Stimulated activated CD8-positive, alpha-beta memory T cell treated with anti-CD3 and anti-CD28 coated beads, Interleukin-7, amount 100 ng/mL, for 1 hour (primary cell): Measurements from ENCODE around the gene RRAGC.
"Not testable (repeated sequence)": the region's sequence is repeated elsewhere in the genome, so short reads cannot be mapped to it uniquely, and the experiment has no call there.

Source experiments
- DNase-seq, 2 donors: peaks; one replicate each; pipeline ENCODE4 v3.0.0-alpha.2; 2020; ENCODE audit warnings: low read depth in 2 of 2

RRAGC gene

DNA sequence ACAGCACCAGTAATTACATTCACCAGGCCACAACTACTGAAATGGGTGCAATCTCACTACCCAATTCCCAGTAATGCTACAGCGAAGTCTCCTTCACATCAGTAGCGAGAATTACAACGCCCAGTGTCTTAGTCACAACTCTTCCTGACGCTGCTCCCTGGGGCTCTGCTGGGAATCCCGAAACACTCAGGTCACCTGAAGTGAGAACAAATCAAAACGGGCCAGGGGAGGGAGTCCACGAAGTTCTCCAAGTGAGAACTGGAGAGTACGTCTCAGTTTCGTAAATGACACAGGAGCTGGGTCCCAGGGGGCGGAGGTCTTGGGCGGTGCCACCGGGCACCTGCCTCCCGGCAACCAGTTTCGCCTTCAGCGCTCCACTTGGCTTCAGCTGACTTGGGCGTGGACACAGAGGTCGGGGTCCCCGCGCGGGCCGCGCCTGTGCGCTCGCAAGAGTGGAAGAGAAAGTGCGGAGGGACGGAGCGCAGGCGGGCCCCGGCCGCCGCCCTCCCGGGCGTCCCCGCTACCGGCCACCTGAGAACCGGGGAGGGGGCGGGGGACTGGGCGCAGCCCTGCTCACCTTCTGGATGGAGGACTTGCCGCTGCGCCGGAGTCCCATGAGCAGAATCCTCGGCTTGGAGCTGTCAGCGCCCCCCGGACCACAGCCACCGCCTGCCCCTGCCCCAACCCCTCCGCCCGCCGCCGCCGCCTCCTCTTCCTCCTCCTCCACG lies 575 bp downstream of the RRAGC start:
- peak in 1 of 2 donors; percentile 9 for DNase-seq

DNA sequence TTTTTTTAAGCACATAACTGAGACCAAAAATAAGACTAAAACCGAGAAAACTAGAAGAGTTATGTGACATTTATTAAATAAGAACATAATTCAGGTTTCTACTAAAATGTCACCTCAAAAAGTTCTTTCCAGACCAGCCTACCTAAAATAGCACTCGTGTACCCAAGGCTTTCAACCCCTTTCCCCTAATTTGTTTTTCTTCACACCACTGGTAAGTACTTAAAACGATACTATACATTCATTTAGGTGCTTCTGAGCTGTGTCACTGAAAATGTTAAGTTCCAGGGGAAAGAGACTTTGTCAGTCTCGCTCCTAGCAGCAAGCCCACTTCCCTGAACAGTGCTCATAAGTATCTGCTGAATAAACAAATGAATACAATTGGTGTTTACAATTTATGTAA lies 6.8 kb downstream of the RRAGC start:
- no peak for DNase-seq

DNA sequence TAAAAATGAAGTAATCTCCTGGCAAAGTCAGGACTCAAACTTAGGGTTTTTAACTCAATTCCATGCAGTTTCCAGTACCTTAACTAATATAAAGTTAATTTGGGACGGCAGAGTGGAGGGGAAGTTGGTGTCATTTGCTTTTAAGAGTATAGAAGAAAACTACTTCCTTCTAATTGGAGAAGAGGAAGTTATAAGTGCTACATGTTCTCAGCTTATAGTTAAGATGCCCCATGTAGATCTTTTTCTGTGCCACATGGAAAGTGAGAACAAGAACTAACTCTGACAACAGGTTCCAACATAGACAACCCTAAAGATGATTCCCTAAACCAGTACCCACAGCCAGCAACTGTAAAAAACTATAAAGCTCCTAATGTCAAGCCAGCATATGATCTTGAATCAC lies 11.5 kb downstream of the RRAGC start:
- no peak for DNase-seq

DNA sequence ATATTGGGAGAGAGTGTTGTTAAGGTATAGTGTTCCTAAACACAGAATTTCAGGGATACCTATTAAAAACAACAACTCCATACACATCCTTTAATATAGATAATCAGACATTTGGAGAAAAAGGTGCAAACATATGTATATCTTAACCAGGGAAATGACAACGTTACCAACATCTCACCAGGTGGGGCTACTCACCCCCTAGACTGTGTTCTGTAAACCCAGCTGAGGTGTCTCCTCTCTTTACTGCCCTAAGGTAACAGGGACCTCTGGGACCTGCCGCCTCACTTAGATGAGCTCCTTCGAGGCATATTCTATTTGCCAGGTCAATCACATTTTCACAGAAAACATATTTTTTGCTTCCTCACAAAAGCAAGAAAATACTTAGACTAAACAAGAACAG lies 13.4 kb downstream of the RRAGC start:
- DNase-seq: no peak

DNA sequence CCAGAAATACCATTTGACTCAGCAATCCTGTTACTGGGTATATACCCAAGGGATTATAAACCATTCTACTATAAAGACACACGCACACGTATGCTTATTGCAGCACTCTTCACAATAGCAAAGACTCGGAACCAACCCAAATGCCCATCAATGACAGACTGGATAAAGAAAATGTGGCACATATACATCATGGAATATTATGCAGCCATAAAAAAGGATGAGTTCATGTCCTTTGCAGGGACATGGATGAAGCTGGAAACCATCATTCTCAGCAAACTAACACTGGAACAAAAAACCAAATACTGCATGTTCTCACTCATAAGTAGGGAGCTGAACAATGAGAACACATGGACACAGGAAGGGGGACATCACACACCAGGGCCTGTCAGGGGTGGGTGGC lies 14.5 kb downstream of the RRAGC start:
- not testable (repeated sequence) for DNase-seq

DNA sequence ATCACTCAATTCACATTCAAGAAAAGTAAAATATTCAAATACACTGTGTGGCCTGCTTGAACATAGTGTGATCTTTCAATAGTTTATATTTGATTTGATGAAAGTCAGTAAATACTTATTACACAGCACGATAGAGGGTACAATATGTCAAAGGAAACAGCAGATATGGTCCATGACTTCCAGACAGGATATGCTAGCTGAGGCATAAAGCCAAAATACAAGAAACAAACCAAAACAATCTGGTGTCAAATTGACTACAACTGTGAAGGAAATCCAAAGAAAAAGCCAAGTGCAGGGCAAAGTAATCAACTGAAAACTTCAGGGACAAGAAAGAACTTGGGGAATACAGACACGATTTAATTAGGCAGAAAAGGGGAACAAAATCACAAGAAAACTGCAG lies 19.3 kb downstream of the RRAGC start:
- DNase-seq: no peak

DNA sequence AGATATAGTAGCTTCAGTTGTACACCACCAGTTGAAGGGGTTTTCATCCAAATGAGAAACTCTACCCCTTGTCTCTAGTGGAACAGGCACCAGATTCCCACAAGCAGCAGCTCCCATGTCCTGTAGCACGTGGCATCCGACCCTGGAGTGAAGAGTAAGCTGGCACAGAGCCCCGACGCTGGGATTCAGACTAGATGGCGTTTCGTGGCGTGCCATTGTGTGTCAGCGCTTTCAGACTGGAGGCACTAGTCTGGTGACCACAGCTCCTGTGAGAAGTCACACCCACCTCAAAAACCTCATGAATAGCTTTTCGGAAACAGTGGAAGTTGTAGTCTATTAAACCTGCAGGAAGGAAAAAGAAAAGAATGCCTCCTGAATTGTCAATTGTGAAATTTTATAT lies 20.2 kb downstream of the RRAGC start:
- no peak for DNase-seq

DNA sequence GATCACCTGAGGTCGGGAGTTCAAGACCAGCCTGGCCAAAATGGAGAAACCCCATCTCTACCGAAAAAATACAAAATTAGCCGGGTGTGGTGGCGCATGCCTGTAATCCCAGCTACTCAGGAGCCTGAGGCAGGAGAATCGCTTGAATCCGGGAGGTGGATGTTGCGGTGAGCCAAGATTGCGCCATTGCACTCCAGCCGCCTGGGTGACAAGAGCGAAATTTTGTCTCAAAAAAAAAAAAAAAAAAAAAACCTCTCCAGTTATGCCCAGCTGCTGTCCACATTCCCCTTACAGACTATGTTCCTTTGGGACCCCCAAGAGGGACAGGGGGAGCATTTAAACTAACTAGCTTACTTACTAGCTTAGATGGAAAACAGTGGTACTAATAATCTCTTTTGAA lies 23.3 kb downstream of the RRAGC start:
- DNase-seq: not testable (repeated sequence)

DNA sequence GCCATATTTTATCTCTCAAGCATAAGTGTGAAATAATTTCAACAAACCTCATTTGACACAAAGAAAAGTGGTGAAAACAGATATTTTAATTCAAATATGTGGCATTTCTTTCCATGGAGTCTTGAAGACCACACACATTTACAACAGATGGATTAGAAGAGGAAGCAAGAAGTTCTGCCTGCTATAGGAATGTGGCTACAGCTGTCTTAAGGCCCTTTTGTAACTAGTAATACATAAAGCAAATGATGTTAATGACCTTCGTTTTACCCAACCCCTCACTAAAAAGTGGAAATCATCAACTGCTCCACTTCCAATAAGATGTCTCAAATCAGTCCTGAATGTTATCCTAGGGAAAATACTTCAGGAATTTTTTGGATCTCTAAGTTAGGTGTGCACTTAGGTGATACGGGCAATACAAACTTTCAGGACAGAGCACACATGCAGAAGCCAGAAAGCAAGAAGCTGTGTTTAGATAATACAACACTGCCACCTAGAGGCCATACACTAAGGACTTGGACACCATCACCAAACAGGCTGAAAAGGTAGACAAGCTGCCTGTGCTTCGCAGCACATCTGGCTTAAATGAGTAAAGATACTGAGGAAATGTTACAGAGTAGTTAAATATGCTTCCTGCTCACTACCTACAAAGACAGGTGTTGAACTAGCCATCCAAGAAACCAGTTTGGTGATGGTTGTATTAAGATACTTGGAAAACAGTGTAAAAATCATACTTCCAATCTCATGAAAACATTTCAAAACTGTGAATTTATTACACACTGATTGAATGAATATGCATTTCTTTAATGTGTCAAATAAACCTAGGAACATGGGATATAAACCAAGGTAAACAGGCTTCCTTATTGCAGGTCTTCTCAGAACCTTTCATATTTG lies 24.4 kb downstream of the RRAGC start:
- no peak for DNase-seq

DNA sequence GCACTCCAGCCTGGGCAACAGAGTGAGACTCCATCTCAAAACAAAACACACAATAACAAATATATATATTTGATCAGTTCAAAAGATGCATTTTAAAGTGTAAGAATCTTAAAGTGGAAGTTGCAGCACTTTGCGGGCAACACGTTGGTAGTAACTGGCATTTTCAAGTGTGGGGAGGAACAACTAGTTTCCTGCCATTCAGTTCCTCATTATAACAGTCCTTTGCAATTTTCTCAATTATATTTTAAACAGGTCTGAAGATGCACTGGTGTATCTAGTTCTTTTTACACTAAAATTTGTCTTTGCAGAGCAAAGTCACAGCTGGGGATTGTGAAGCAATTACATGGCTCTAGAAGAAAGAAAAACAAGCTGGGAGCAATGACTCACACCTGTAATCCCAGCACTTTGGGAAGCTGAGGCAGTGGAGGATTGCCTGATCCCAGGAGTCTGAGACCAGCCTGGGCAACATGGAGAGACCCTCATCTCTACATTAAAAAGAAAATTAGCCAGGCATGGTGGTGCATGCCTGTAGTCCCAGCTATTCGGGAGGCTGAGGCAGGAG lies 25.3 kb downstream of the RRAGC start:
- DNase-seq: no peak

DNA sequence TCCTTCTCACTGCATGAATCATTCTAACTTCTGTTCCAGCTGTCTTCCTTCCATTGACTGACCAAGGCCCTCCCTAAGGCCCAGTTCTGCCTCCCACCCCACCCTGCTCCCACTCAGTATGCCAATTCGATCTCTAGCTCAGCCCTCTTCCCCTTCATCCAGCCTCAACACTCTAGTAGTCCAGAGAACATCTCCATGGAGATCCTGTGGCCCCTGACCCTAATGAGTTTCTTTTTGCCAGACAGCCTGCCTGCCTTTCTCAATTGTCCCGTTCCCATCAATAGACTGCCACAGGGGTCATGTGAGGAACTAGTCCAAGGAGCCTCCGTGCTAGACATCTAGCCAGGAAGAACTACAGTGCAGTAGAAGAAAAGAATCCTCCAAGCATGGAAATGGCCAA lies 26.4 kb downstream of the RRAGC start:
- DNase-seq: no peak

DNA sequence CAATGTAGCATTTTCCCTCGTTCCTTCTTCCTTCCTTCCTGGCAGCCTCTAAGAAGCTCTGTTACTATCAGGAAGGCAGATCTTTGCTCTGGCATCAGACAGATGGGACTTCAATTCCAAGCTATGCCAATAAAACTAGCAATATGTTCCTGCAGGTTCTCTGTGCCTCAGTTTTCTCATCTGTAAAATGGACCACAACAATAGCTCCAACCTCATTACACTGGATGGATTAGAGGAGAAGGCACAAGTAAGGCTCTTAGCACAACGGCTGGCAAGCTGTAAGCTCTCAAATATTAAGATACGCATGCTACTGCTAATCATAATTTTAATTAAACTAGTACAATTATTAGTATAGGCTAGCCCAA lies 27.2 kb downstream of the RRAGC start:
- DNase-seq: no peak

DNA sequence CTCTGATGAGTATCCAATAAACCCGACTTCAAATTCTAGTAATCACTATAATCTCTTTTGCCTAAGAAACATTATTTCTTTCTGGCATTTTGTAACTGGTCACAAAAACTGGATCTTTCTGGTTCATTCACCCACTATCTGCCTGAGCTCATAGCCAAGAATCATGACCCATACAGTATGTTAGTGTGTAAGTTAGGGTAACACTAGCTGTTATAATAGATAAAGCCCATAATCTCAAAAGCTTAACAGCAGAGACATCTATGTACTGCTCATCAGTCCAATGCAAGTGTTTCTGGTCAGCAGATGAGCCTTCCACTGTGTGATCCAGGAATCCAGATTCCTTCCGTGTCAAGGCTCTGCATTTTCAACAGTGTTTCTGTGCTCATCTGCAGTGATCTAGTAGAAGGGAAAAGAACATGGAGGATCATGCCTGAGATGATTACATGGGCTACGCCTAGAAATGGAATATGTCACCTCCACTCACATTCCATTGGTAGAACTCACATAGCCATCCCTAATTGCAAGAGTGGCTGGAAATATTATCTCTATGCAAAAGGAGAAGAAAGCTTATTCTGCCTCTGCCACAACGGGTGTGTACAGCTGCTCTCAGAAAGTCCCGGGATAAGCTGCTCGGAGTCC lies 27.7 kb downstream of the RRAGC start:
- no peak for DNase-seq

DNA sequence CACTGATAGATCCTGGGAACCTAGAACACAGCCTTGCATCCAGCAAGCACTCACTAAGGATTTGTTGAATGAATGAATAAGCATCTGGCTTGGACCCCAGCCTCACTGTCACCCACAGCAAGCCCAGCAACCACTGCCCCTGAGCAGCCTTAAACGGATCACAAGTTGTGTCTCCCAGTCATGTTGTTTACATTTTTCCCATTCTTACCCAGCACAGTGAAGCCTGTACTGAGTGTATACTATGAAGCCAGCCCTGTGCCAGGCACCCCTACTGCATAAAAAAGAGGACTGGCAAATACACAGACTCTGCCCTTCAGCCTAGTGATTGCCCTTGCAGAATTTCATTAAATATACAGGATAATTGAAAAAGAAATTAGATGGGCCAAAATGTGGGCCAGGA lies 30.2 kb downstream of the RRAGC start:
- DNase-seq: no peak

DNA sequence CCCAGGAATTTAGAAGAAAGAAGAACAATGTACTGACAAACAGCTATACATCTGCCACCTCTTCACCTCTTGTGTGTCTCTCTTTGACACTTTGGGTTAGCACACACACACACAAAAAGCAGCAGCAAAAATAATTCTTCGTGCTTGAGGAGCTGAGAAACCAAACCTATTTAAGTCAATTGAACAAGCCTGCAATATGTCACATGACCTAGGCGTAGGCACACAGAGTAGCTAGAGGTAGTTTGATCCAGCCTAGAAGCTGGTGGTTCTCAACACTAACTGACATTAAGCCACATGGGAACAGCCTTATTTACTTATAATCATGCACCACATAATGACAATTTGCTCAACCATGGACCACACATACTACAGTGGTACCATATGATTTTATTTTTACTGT lies 32.3 kb downstream of the RRAGC start:
- DNase-seq: no peak

DNA sequence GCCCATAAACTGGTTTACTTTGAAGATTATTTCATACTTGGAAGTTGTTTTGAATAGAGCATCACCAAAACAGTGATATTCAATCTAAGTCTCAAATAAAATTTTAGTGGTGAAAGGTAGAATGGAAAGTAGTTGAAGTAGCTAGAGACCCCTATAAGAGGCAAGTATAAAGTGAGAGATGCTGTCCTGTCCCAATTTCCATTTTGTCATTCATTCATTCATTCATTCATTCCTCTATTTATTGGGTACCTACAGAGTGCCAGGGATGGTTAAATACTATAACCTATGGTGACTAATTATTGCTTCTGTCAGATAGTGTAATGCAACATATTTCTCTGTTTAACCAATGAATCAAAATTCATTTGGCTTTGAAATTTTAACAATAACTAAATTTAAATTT lies 32.7 kb downstream of the RRAGC start:
- DNase-seq: no peak

DNA sequence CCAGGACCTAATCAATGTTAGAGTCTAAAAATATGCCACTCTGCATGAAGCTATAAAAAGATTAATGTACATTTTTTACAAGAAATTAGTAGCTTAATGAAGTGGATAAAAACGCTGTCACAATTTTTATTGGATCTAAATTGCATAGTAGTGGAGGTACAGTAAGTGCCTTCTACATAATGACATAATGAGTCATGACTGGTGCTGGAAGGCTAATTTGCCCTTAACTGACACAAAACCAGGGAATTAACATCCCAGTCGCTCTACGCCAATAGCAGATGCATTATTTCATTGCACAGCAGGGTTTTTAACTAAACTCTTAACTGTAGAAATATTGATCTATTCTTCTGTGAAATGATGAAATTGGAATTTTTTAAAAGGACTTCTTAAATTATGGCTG lies 33.3 kb downstream of the RRAGC start:
- no peak for DNase-seq

DNA sequence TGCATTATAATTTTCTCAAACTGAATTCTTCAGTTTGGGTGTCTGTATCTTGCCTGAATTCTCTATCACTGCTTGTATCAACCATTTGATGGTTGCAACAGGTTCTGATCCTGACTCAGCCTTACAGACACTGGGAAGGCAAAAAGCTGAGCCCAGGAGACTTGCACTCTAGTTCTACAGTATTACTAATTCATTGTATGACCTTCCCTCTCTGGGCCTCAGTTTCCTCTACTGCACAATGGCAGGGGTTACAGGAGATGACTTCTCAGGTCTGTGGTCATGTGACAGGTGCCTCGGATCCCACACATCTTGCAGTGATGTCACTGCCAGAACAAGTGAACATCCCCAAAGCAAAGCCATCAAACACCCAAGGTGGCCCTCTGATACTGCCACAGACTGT lies 38.7 kb downstream of the RRAGC start:
- DNase-seq: no peak

DNA sequence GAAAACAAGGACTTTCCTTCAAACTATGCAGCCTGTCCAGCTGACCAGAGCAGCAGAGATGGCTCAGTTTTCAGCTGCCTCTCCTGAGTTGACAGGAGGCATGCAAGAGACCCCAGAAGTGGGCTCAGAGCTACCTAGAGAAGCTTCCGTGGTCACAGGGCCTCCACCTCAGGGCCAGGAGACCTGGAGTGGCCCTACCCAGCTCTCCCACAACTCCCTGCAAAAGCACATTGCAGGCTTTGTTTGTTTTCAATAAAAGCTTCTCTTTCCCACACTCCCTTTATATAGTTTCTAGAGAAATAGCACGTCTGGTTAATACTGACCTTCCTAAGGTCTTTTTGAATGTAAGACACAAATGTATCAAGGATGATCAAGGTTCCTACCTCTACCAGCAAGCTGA lies 40.1 kb downstream of the RRAGC start:
- DNase-seq: no peak

DNA sequence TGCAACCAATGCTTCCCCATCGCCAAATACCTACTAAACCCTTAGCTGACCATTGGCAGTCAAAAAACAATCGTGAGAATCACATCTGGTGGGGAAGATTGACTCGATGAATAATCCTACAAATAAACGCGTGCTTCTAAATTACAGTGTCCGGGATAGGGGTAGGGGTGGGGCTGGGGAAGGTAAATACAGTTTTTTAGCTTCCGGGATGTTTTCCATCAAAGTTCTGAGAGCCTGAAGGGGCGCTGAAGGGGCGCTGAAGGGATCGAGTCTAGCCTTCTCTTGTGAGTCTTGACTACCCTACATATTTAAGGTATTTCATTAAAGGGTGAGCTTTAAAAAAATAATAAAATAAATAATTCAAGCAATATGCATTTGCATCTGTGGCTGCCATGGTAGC lies 40.5 kb downstream of the RRAGC start:
- no peak for DNase-seq

DNA sequence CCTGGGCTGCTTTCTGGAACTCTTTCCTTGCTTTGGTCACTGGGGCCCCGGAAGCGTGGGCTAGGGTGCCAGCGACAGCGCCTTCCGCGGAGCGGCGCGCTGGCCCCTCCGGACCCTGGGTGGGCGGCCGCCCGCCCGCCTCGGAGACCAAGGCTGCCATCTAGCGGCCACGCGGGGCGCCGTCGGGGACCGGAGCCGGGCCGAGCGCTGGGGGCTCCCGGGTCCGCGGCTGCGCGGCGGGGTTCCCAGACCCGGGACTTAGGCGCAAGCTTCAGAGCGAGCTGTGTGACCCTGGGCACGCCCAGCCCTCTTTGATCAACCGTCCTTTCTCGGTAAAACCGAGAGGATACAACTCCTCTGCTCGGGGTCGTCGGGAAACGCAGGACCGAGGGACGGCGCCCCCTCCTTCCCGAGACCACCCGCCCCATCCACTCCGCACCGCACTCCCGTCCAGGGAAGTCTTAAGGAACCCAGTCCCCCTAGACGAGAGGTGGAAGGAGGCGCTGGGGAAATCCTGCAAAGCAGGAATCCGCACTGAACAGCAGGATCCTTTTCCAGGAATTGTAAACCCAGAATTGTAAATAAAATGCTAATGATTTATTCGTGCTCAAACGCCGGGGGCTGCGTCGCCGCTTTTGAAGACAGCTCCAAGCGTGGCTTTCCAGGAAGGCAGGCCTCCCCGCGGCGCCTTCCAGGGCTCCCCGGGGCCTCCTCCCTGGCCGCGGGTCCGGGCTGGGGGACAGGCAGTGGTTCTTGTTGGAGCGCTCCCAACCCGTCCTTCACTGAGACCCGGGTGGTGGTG lies 41.2 kb downstream of the RRAGC start:
- peak; percentile 8 to 28 for DNase-seq
